ENCODE data around the gene BEND7.
"Not testable (repeated sequence)": the region's sequence is repeated elsewhere in the genome, so short reads cannot be mapped to it uniquely, and the experiment has no call there.

BEND7 gene

GRCh38 chr10:13416760-13417159, 112.1 kb downstream of the BEND7 start:
- no peak for DNase-seq

GRCh38 chr10:13414855-13415254, 114.0 kb downstream of the BEND7 start:
- DNase-seq, result no peak

DNA sequence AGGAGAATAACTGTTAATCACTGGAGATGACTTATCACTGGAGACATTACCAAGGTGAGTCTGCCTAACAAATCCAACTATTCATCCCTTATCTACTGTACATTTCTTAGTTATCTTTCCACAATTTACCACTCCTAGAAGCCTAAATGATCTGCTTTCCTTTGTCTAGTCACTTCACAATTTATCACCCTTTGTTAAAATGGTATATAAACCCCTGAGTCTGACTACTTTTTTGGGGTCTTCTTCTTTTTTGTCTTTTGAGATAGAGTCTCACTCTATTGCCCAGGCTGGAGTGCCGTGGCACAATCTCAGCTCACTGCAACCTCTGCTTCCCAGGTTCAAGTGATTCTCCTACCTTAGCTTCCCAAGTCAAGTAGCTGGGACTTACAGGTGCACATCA, 114.7 kb downstream of the BEND7 start:
- DNase-seq, result no peak

GRCh38 chr10:13412894-13413293, 115.9 kb downstream of the BEND7 start:
- DNase-seq, result no peak

DNA sequence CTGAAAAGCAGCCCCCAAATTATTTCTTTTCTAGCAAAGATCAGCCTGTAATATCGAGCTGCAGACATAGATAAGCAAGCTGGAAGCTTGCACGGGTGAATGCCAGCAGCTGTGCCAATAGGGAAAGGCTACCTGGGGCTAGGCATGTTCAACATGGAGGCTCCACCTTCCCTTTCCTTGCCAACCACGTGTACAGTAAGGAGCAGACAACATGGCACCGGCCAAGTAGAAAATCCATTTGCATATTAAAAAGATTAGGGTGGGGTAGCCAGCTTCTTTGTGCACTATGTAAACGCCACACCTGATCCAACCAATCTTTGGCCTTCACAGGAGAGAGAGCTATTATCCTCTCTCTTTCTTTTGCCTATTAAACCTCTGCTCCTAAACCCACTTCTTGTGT, 124.0 kb downstream of the BEND7 start:
- no peak for DNase-seq

DNA sequence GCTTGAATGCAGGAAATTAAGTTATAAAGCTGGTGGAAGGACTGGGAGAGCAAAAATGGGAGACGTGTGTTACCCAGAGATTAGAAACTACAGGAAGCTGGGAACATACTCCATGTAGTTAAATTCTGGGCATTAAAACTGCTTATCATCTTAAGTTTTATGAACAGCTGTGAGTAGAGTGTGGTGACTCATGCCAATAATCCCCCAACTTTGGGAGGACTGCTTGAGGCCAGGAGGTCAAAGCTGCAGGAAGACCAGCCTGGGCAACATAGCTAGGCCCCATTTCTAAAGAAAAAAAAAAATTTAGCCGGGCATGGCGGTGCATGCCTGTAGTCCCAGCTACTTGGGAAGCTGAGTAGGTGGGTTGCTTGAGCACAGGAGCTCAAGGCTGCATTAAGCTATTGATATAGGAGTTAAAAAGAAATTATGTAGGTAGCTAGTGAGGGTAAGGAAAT, 124.5 kb downstream of the BEND7 start:
- no peak for DNase-seq

DNA sequence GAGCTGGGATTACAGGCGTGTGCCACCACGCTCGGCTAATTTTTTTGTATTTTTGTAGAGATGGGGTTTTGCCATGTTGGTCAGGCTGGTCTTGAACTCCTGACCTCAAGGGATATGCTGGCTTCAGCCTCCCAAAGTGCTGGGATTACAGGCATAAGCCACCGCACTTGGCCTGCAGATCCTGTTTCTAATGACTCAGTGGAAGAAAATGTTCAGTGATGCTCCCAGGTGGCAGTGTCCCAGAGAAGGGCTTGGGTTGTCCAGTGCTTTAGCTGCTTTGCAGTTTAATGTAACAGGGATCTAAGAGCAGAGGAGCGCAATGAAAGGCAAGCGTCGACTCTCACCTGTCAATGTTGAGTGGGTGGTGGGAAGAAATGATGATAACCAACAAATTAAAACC, 125.4 kb downstream of the BEND7 start:
- DNase-seq, result not testable (repeated sequence)

DNA sequence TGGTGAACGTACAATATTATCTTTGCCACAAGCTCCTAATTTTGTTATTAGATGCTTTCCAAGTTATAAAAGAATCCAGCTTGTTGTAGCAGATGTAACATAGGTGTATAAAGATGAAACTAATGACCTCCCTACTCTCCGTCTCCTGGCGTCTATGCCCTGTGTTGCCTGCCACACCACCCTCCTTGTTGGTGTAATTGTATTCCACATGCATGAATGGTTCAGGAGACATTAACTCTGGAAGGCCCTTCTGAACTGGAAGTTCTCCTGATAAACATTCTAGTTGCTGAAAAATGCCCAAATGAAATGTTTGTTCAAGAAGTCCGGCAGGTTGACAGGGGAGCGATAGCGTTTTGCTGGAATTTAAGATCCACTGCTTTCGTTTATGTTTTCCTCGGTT, 126.8 kb downstream of the BEND7 start:
- no peak for DNase-seq

DNA sequence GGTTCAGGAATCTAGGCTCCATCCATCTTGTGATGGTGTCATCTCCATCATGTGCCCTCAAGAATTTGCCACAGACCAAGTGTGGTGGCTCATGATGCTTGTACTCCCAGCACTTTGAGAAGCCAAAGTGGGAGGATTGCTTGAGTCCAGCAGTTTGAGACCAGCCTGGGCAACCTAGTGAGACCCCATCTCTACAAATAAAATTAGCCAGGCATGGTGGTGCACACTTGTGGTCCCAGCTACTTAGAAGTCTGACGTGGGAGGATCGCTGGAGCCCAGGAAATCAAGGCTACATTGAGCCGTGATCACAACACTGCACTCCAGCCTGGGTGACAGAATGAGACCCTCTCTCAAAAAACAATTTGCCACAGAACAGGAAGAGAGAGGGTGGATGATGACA, 127.7 kb downstream of the BEND7 start:
- no peak for DNase-seq

DNA sequence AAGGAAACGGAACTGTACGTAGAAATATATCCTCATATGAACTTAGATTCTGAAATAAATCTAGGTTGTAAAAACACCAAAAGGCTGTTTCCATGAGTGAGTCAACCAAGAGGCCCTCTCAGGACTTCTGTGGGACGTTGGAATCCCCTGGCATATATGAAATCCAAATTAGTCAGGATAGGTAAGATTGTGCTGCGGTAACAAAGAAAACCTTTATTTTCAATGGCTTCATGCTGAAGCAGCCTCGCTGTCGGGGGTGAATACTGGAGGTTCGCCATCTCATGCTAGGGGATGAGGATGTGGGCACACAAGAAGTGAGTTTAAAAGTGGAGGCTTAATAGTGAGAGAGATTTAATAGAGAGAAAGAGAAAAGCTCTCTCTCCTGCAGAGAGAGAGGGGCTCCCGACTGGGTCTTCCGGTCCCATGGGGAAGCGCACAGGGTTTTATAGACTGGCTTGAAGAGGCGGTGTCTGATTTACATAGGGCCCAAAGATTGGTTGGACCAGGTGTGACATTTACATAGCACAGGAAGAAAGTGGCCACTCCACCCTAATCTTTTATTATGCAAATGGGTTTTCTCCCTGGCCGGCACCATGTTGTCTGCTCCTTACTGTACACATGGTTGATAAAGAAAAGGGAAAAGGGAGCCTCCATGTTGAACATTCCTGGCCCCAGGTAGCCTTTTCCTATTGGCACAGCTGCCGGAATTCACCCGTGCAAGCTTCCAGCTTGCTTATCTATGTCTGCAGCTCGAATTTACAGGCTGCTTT, 128.4 kb downstream of the BEND7 start:
- no peak for DNase-seq

DNA sequence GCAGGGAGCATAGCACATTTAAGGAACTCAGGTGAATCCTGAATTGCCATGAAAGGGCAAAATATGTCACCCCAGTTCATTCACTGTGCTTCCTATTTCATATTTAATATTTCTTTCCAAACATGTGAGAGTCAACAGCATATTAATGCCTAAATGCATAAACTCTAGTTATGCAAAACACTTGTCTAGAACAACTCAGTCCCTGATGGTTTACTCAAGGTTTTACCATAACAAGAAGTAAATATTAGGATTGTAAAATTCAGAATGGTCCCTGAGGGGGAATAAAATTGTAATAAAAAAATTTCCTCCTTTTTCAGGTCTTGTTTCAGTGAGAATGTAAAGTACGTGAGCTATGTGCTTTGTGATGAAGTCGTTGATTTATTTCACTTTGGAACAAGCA, 129.1 kb downstream of the BEND7 start:
- no peak for DNase-seq

- DNase-seq, result no peak
These were observed 129.6 kb downstream of the BEND7 start for GRCh38 chr10:13399236-13399635.

- no peak for DNase-seq
These were observed 131.8 kb downstream of the BEND7 start for GRCh38 chr10:13397052-13397451.

DNA sequence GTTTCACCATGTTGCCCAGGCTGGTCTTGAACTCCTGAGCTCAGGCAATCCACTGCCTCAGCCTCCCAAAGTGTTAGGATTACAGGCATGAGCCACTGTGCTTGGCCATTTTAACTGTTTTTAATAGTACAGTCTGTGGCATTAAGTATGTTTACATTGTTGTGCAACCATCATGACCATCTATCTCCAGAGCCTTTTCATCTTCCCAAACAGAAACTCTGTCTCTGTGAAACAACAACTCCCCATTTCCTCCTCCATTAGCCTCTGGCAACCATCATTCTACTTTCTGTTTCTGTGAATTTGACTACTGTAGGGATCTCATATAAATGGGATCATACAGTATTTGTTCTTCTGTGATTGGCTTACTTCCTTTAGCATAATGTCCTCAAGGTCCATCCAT, 132.4 kb downstream of the BEND7 start:
- no peak for DNase-seq

GRCh38 chr10:13395540-13395939, 133.3 kb downstream of the BEND7 start:
- DNase-seq, result no peak

DNA sequence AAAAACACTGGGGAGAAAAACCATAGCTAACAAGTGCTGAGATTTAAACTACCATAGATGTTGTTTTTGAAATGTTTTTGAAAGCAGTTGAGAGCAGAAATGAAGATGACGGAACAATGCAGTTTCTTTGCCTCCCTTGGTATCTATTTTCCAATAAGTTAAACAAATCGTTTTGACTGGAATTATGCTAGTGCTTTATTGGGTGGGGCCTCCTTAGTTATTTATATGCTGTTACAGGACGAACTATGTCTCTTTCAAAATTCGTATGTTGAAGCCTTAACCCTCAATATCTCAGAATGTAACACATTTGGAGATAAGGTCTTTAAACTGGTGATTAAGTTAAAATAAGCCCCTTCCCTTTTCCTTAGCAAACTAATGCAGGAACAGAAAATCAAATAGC, 135.2 kb downstream of the BEND7 start:
- DNase-seq, result no peak

DNA sequence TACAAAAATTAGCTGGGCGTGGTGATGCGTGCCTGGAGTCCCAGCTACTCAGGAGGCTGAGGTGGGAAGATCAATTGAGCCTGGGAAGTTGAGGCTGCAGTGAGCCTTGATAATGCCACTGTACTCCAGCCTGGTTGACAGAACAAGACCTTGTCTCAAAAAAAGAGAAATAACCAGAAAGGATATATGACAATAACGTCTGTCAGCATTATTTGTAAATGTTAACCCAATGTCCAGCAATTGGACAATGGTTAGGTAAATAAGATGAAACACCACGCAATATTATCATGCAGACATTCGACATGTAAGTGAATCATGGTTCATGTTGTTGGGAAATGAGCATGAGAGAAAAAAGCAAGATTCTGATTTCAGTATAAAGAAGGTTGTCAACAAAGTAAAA, 136.1 kb downstream of the BEND7 start:
- no peak for DNase-seq

Measured in Kasumi-1 (cell line).